HG03064 (cell line): Measurements from ENCODE around the gene TSR1.

ENCODE experiments used
- ATAC-seq: cut with Tn5 transposase; IDR thresholded peaks from one replicate; pipeline ENCODE4 v1.9.1; 2021; ENCODE audit warnings: low read depth; ENCODE audit not compliant: unreplicated experiment

TSR1 gene

DNA sequence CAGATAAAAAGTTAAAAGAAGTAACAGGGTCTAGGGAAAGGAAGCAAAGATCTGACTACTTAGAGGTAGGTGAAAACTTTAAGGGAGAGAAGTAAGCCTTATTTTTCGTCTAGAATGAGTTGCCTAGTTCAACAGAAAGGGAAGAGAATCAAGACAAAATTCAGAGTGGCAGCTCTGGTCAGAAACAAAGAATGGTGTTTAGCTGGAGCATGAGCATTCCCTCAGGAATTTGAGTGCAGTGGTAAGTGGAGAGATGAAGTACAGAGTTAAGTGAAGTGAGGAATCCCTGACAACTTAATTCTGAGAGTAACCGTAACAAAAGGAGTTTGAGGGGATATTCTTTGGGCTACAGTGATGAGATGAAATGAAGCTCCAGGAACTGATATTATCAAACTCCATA, 44.2 kb downstream of the TSR1 start:
- no peak for ATAC-seq

DNA sequence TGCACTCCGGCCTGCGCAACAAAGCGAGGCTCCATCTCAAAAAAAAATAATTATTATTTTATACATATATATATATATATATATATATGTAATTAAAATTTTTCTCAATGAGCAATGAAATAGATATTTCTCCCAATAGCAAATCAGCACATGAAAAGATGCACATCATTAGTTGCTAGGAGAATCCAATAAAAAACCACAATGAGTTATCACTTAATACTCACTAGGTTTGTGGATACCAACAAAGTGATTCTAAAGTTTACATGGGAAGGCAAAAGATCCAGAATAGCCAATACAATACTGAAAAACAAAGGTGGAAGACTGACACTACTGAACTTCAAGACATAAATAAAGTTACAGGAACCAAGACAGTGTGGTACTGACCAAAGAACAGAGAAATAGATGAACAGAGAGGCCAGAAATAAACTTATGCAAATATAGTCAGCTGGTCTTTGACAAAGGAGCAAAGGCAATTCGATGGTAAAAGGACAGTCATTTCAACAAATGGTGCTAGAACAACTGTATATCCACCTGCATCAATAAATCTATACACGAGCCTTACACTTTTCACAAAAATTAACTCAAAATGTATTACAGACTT, 46.3 kb downstream of the TSR1 start:
- ATAC-seq: no peak

DNA sequence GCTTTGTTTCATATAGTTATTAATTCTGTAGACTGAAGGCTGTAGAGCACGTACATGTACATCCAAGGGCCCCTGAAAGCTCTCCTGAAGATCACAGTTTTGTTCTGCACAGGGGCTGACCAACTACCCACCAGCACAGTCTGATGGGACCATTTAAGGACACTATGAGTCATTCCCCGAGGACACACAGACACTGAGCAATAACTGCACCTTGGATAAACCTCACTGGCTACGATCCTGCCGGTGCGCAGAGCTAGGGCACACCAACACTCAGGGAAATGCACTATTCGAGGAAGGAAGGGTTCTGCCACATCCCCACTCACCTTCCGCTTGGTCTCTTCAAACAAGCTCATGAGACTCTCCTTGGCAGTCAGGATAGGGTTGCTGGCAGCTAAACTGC, 53.0 kb downstream of the TSR1 start:
- no peak for ATAC-seq

DNA sequence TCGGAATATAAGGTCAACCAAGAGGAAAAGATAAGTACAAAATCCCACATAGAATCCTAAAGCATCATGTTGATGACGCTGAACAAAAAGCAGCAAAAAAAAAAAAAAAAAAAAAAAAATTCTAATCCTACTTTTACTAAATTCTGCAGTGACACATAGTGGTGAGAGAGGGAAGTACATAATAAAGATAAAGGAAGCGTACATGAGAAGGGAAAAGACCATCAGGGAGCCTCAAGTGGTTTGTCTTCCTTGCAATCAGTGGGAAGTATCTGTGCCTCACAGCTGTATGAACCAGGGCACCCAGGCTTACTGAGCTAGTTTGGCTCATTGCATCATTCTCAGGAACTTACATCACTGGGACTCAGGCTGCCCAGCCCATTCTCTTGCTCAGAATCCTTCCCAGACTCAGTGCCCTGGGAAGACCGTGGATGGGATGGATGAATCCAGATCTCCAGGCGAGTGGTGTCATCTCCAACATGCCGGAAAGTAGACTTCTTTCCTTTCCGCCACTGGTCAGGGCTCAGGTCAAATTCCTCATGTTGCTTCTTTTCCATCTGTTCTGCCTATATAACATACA, 53.9 kb downstream of the TSR1 start:
- no peak for ATAC-seq

DNA sequence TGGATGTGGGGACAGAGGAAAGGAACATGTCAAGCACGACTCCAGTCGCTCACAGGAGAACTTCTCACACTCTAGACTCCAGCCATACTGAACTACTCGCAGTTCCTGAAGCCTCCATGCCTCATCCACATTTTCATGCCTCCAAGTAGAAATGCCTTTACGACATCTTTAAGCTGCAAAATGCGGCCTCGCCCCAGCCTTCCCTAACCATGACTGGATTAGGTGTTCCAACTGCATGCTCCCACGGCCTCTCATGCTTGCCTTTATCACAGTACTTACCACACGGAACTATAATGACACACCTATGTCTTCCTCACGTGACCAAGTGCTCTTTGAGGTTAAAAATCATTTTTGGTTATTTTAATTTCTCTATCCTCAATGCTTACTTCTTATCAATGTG, 56.5 kb downstream of the TSR1 start:
- ATAC-seq: no peak

DNA sequence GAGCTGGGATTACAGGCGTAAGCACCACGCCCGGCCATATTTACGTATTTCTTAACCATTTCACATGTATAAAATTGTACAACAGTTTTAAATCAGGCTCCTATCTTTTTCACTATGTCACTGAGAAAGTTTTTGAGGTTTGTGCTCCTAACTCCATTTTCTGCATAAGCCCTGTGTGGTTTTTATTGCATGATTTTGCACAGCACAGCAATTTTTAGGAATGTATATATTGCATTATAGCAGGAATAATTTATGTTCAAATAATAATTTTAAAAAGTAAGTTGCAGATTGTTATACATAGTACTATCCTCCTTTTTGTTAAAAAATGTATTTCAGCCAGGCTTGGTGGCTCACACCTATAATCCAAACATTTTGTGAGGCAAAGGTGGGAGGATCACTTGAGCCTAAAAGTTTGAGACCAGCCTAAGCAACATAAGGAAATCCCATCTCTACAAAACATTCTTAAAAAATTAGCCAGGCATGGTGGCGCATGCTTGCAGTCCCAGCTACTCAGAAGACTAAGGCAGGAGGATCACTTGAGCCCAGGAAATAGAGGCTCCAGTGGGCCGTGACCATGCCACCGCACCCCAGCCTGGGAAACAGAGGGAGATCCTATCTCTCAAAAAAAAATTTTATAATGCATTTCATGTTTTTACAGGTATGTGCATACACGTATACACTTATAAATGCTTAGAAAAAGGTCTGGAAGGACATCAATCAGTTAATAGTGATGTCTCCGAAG, 58.7 kb downstream of the TSR1 start:
- no peak for ATAC-seq

DNA sequence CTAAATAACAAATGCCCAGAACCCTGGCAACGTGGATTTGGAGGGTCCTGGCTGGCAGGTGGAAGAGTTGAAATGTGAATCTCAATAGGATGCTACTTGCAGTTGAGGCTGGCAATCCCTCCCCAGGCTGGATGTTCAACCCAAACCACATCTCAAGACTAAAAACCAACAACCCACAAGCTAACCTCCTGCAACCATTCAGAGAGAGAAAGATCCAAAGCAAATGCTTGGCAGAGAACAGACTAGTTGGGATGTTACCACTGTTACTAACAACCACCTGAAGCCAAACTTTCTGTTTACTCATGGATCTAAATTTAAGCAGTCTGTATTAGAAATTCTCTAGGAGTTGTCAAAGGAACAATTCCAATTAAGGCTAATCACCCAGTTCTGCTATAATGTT, 60.5 kb downstream of the TSR1 start:
- no peak for ATAC-seq

DNA sequence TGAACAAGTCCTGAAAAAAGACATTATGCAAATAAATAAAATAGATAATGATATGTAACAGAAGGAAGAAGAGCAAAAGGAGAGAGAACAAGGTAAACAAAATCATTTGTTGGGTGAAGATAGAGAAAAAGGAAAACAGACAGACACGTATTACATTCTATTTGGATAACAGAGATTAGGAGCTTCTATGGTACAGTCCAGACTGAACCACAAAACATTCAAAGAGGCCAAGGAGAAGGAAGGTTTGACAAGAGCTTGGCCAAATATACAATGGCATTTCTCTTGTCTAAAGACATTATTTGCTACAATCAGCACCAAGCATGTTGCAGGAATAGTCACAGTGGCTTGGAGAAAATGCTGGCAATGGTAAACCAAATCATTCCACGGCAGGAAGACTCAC, 61.8 kb downstream of the TSR1 start:
- no peak for ATAC-seq
